ENCODE data around the gene KLHL29. TPM values are rescaled to one million over a fixed set of nuclear protein-coding genes. Genes with fewer than 3 reads are reported as not detected.

Gene KLHL29
- total and polyA plus RNA-seq, 2 donors (not counting 1 experiment from before 2014, with no cell fraction given), result 1.3 to 3.4 TPM

GRCh38 chr2:23548143-23548769 lies 163.3 kb downstream of the KLHL29 start:
- DNase-seq, result no peak
- H3K4me2 ChIP-seq (replicated peaks; ENCODE audit: low read depth, low read length, poor library complexity, severe bottlenecking), result no peak overlapping the region

DNA sequence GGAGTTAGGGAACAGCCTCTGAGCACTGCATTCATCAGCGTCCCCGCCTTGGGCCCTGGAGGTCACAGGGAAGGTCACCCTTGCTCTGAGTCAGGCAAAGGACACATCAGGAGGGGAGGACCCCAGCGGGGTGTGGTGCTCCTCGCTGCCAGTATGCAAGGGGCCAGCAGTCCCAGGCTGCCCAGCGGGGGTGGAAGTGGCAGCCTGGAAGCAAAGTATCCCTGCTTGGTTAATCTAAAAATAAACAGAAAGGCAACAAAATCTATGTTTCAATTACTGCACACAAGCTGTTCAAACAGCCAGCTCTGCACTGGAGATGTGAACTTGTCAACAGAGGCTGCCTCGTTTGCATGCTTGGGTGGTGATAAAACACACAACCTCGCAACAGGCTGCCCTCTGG lies 164.1 kb downstream of the KLHL29 start:
- no peak overlapping the region for H3K27ac Mint-ChIP-seq
- Histone ChIP-seq H2AFZ (ENCODE audit: insufficient read depth, low read depth, low read length, poor library complexity, severe bottlenecking) (no peak overlapping the region), H3K27ac (ENCODE audit: low read length in 2 of 2) (no peak overlapping the region), H3K4me3 (ENCODE audit: control extremely low read depth in 1 of 5, extremely low read depth in 1 of 5, insufficient read depth in 1 of 5, low read depth in 2 of 5, low read length in 4 of 5) (no peak overlapping the region), H3K4me1 (ENCODE audit: control insufficient read depth in 2 of 2, insufficient read depth in 2 of 2, low read length in 2 of 2) (no peaks in the 10 kb centered on the region), H4K20me1 (ENCODE audit: control insufficient read depth, insufficient read depth, low read length, poor library complexity, severe bottlenecking) (no peaks in the 10 kb centered on the region), H3K79me2 (ENCODE audit: control insufficient read depth, insufficient read depth, low read length) (no peaks in the 10 kb centered on the region), H3K27me3 (replicated peaks in 1 of 4; ENCODE audit: control extremely low read depth in 1 of 4, control insufficient read depth in 3 of 4, insufficient read depth in 4 of 4, low read length in 3 of 4) (no peaks in the 10 kb centered on the region), H3K9me3 (ENCODE audit: control extremely low read depth in 1 of 3, control insufficient read depth in 2 of 3, insufficient read depth in 1 of 3, low read length in 2 of 3) (no peaks in the 10 kb centered on the region), H3K4me2 (replicated peaks; ENCODE audit: low read depth, low read length, poor library complexity, severe bottlenecking) (no peak overlapping the region), H3K36me3 (replicated peaks in 1 of 2; ENCODE audit: control extremely low read depth in 1 of 2, control insufficient read depth in 1 of 2, extremely low read depth in 1 of 2, insufficient read depth in 2 of 2, low read length in 1 of 2) (no peaks in the 10 kb centered on the region), H3K9ac (ENCODE audit: low read length) (no peak overlapping the region)
- ChIA-PET CTCF (no interaction called here), POLR2A (no interaction called here)
- no peak overlapping the region for H3K4me3 Mint-ChIP-seq
- ATAC-seq (ENCODE audit: low read depth), result no peak
- intact Hi-C loops (cut with micrococcal nuclease), result no loop called here
- WGBS (ENCODE audit: insufficient coverage), result 99% methylated on average over 5 of the region's 7 CpGs
- H3K9me3 Mint-ChIP-seq (ENCODE audit: insufficient read depth), result no peaks in the 10 kb centered on the region
- H3K4me1 Mint-ChIP-seq, result no peaks in the 10 kb centered on the region
- TF ChIP-seq CTCF (IDR thresholded peaks at IDR 0.05) (no peak), EZH2 (IDR thresholded peaks at IDR 0.05; ENCODE audit: borderline replicate concordance, insufficient read depth, low read depth, low read length, poor library complexity, severe bottlenecking) (no peak)
- no peak for DNase-seq
- no peaks in the 10 kb centered on the region for H3K27me3 Mint-ChIP-seq

More at GRCh38 chr2:23548143-23548769, 163.3 kb downstream of the KLHL29 start:
- H3K27me3 Mint-ChIP-seq, result no peaks in the 10 kb centered on the region
- ChIA-PET POLR2A (no interaction called here), CTCF (no interaction called here)
- TF ChIP-seq EZH2 (IDR thresholded peaks at IDR 0.05; ENCODE audit: borderline replicate concordance, insufficient read depth, low read depth, low read length, poor library complexity, severe bottlenecking) (no peak), CTCF (IDR thresholded peaks at IDR 0.05) (no peak)
- Histone ChIP-seq H3K36me3 (replicated peaks in 1 of 2; ENCODE audit: control extremely low read depth in 1 of 2, control insufficient read depth in 1 of 2, extremely low read depth in 1 of 2, insufficient read depth in 2 of 2, low read length in 1 of 2) (no peaks in the 10 kb centered on the region), H3K27ac (ENCODE audit: low read length in 2 of 2) (no peak overlapping the region), H3K27me3 (replicated peaks in 1 of 4; ENCODE audit: control extremely low read depth in 1 of 4, control insufficient read depth in 3 of 4, insufficient read depth in 4 of 4, low read length in 3 of 4) (no peaks in the 10 kb centered on the region), H3K9me3 (ENCODE audit: control extremely low read depth in 1 of 3, control insufficient read depth in 2 of 3, insufficient read depth in 1 of 3, low read length in 2 of 3) (no peaks in the 10 kb centered on the region), H3K4me3 (ENCODE audit: control extremely low read depth in 1 of 5, extremely low read depth in 1 of 5, insufficient read depth in 1 of 5, low read depth in 2 of 5, low read length in 4 of 5) (no peak overlapping the region), H3K4me1 (ENCODE audit: control insufficient read depth in 2 of 2, insufficient read depth in 2 of 2, low read length in 2 of 2) (no peaks in the 10 kb centered on the region), H2AFZ (ENCODE audit: insufficient read depth, low read depth, low read length, poor library complexity, severe bottlenecking) (no peak overlapping the region), H3K79me2 (ENCODE audit: control insufficient read depth, insufficient read depth, low read length) (no peaks in the 10 kb centered on the region), H3K9ac (ENCODE audit: low read length) (no peak overlapping the region), H4K20me1 (ENCODE audit: control insufficient read depth, insufficient read depth, low read length, poor library complexity, severe bottlenecking) (no peaks in the 10 kb centered on the region)
- intact Hi-C loops (cut with micrococcal nuclease), result no loop called here
- no peak overlapping the region for H3K27ac Mint-ChIP-seq
- no peak for ATAC-seq (ENCODE audit: low read depth)
- no peak overlapping the region for H3K4me3 Mint-ChIP-seq
- 96% methylated on average over 14 of the region's 14 CpGs for WGBS (ENCODE audit: insufficient coverage)
- H3K9me3 Mint-ChIP-seq (ENCODE audit: insufficient read depth), result no peaks in the 10 kb centered on the region
- H3K4me1 Mint-ChIP-seq, result no peaks in the 10 kb centered on the region

Data from B cell (primary cell).